Vagina (tissue), 2 donors: ENCODE data around the gene FAM50A. TPM values are rescaled to one million over a fixed set of nuclear protein-coding genes. Genes with fewer than 3 reads are reported as not detected.

Experiments used
- DNase-seq, 2 donors: peaks; one replicate each; pipeline ENCODE4 v3.0.0-alpha.2; 2017; ENCODE audit errors: extremely low spot score in 2 of 2
- H3K27ac ChIP-seq: fragments of 200-600 bp; sonication (generic); one replicate; pipeline ENCODE4 v1.5.1; 2019
- H3K27me3 ChIP-seq: fragments of 200-600 bp; sonication (generic); one replicate; pipeline ENCODE4 v1.5.1; 2019
- H3K36me3 ChIP-seq, 2 donors: fragments of 200-600 bp; sonication (generic); one replicate each; pipeline ENCODE4 v1.5.1; 2017 to 2019
- H3K4me1 ChIP-seq: fragments of 200-600 bp; sonication (generic); one replicate; pipeline ENCODE4 v1.5.1; 2019
- H3K4me3 ChIP-seq, 2 donors: fragments of 200-600 bp; sonication (generic); 1 replicate in 1 of 2; 2 replicates in 1 of 2; pipeline ENCODE4 v1.5.1; 2016 to 2019
- H3K9me3 ChIP-seq: fragments of 200-600 bp; sonication (generic); one replicate; pipeline ENCODE4 v1.5.1; 2019
- POLR2A ChIP-seq, 2 donors: fragments of 450-650 bp; IDR thresholded peaks; one replicate each; pipeline ENCODE4 v1.6.1; 2017; ENCODE audit warnings: antibody characterized with exemption in 2 of 2, mild to moderate bottlenecking in 2 of 2, moderate library complexity in 2 of 2
- POLR2AphosphoS5 ChIP-seq, 2 donors: sonication (generic); formaldehyde crosslinking; IDR thresholded peaks; one replicate each; pipeline ENCODE4 v1.9.0; 2017; ENCODE audit warnings: antibody characterized with exemption in 2 of 2, mild to moderate bottlenecking in 2 of 2, low read depth in 1 of 2; ENCODE audit not compliant: insufficient read depth in 1 of 2
- intact Hi-C: fragments of 100-400 bp; cut with DNase I; formaldehyde crosslinking; loops from one replicate; pipeline ENCODE4 v1.15.1; 2023
- total RNA-seq: library from RNA; depleted of rRNA; stranded (reverse); fragments of >200 nt; gene quantifications from one replicate; pipeline ENCODE4 v1.2.3, GENCODE V29; 2016
- TF ChIP-seq, protein P1 (sequence below), 3 experiments: fragments of 450-650 bp in 2 of 3; fragments of 200-600 bp in 1 of 3; sonication (generic) in 1 of 3; IDR thresholded peaks; one replicate each; pipeline ENCODE4 v1.5.1; 2017 to 2019; ENCODE audit warnings: antibody characterized with exemption in 3 of 3, mild to moderate bottlenecking in 2 of 3, moderate library complexity in 2 of 3

The FAM50A gene
- total RNA-seq, 1 donor from 2014 or later = 33.6 TPM

DNA sequence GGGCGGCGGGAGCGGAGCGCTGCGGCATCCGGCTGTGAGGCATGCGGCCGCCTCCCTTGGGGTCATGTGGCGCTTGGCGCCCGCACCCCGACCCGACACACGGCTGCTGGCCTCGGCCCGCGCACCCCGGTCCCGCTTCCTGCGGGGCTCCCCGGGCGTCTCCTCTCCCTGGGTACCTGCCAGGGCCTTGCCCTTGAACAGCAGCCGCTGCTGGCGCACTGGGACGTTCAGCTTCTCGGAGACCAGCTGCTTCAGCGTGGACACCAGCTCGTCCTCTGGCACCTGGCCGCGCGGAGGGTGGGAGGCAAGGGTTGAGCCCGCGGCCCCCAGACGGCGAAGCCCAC, 42.1 kb downstream of the FAM50A start:
- no peaks in the 10 kb centered on the region for H3K27me3 ChIP-seq
- no peaks in the 10 kb centered on the region for H3K9me3 ChIP-seq
- H3K4me1 ChIP-seq = peaks cover 29% of the 10 kb centered on the region
- intact Hi-C loops = no loop called here
- DNase-seq = no peak
- peaks cover 0 to 4% of the 10 kb centered on the region in 2 donors for H3K36me3 ChIP-seq
- peak overlapping the region; percentile 85 for H3K27ac ChIP-seq
- TF ChIP-seq, protein P1, sequence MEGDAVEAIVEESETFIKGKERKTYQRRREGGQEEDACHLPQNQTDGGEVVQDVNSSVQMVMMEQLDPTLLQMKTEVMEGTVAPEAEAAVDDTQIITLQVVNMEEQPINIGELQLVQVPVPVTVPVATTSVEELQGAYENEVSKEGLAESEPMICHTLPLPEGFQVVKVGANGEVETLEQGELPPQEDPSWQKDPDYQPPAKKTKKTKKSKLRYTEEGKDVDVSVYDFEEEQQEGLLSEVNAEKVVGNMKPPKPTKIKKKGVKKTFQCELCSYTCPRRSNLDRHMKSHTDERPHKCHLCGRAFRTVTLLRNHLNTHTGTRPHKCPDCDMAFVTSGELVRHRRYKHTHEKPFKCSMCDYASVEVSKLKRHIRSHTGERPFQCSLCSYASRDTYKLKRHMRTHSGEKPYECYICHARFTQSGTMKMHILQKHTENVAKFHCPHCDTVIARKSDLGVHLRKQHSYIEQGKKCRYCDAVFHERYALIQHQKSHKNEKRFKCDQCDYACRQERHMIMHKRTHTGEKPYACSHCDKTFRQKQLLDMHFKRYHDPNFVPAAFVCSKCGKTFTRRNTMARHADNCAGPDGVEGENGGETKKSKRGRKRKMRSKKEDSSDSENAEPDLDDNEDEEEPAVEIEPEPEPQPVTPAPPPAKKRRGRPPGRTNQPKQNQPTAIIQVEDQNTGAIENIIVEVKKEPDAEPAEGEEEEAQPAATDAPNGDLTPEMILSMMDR (IDR thresholded peaks at IDR 0.05) = no peak
- TF ChIP-seq POLR2A (IDR thresholded peaks at IDR 0.05) = no peak
- TF ChIP-seq POLR2AphosphoS5 (IDR thresholded peaks at IDR 0.05; ENCODE audit: insufficient read depth in 1 of 2, low read depth in 1 of 2) = no peak
- peak overlapping the region; percentile 52 to 67 for H3K4me3 ChIP-seq

DNA sequence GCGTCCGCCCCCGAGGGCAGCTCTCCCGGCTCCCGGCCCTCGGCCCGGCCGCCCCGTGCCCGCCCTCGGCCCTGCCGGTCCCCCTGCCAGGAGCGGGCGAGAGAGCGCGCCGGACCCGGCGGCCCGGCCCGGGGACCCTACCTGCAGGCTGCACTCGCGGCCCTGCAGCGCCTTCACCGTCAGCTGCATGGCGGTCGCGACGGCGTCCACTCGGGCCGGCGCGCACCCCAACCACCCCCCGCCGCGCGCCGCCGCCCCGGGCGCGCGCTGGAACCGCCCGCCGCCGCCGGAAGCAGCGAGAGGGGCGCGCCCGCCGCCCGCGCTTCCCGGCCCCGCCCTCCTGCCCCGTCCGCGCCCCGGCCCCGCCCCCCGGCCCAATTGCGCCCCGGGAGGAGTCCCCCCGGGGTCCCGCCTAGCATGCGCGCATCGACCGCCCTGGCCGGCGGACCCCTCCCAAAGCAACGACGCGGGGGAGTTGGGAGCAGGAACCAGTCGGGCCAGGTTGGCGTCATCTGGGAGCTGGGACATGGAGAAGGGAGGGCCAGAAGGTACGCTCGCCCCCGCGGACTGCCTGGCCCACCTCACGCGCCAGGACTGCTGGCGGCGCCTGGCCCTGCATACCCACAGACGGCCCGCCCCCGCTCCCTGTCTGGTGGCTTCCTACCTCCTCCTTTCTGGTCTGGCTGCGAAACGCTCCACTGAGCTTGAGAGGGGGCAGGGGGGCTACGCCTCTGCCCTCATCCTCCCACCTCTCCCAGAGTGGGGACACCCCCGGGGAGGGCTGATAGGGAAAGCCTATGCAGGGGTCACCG, 42.7 kb downstream of the FAM50A start, which contains the start of gene UBL4A:
Gene UBL4A (minus strand): TSS at position 220 of the 812 bp plus-strand sequence. CDS start 31 bp downstream, at position 189.
- no peak for DNase-seq
- Histone ChIP-seq H3K4me3 (peak within 1 kb of the TSS; percentile 52 to 67), H3K9me3 (no peaks in the 10 kb centered on the region), H3K27me3 (no peaks in the 10 kb centered on the region), H3K4me1 (peaks cover 29% of the 10 kb centered on the region), H3K27ac (peak within 1 kb of the TSS; percentile 85), H3K36me3 (peaks cover 0 to 4% of the 10 kb centered on the region in 2 donors)
- TF ChIP-seq, protein P1 (IDR thresholded peaks at IDR 0.05) = no peak
- peak in 1 of 2 donors; percentile 20 for TF ChIP-seq POLR2A (IDR thresholded peaks at IDR 0.05)
- TF ChIP-seq POLR2AphosphoS5 (IDR thresholded peaks at IDR 0.05; ENCODE audit: insufficient read depth in 1 of 2, low read depth in 1 of 2) = peak in 1 of 2 donors; percentile 51
- intact Hi-C loops = no loop called here

DNA sequence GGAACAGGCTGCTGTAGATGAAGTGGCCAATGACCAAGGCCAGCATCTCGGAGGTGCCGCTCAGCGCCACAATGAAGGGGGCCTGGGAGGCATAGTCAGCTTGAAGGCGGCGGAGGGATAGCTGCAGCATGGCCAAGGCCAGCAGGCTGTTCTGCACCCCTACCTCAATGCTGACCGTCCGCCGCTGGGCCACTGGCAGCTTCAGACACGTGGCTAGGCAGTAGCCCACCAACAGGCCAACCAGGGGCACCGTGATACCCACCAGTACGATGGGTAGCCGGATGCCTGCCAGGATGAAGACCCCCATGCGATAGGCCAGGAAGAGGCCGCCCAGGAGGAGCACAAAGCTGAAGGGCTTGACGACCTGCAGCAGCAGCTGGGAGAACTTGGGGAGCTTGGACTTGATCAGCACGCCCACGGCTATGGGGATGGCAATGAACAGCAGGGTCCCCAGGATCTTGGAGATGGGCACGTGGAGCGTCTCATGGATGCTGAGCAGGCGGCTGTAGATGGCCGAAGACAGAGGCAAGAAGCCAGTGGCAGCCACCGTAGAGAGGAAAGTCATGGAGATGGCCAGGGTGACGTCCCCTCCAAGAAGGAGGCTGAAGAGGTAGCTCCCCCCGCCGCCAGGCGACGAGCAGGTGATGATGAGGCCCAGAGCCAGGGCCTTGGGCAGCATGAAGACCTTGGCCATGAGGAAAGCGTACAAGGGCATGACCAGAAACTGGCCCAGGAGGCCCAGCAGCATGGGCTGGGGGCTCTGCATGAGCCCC, 43.8 kb downstream of the FAM50A start:
- peaks cover 29% of the 10 kb centered on the region for H3K4me1 ChIP-seq
- intact Hi-C loops = no loop called here

DNA sequence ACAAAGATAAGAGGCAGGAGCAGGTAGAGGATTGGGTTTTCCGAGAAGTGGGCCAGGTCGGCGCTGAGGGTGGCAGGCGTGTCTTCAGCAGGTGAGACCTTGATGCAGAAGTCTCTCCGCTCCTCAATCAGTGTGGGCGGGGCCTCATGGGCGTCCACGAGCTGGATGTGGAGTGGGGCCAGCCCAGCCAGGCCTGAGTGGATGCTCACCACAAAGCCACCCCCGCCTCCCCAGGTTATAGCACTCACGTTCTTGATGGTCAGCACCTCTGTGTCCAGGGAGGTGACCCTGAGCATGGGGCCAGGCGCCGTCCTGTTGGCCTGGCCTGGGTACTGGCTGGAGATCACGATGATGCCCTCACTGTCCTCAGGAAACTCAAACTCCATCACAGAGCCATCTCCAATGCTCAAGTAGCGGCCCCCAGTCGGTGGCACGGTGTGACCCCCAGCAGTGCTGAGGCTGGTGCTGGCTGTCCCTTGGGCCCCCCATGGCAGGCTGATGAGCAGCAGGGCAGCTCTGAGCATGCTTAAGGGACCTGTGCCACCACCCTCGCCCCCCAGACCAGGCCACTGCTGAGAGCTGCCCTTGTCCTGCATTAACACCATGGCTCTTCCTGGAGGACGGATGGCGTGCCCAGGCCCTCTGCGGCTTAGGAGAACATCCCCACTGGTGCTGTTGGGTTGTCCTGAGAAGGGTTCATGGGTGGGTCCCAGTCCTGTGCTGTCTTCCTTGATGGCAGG, 44.6 kb downstream of the FAM50A start:
- Histone ChIP-seq H3K27me3 (no peaks in the 10 kb centered on the region), H3K4me1 (peaks cover 29% of the 10 kb centered on the region), H3K9me3 (no peaks in the 10 kb centered on the region), H3K4me3 (no peak overlapping the region), H3K27ac (no peak overlapping the region), H3K36me3 (peaks cover 0 to 4% of the 10 kb centered on the region in 2 donors)
- TF ChIP-seq, protein P1 (IDR thresholded peaks at IDR 0.05) = no peak
- TF ChIP-seq POLR2A (IDR thresholded peaks at IDR 0.05) (no peak), POLR2AphosphoS5 (IDR thresholded peaks at IDR 0.05; ENCODE audit: insufficient read depth in 1 of 2, low read depth in 1 of 2) (no peak)
- DNase-seq = no peak
- intact Hi-C loops = no loop called here

More for the DNA sequence above, 43.8 kb downstream of the FAM50A start:
- peak overlapping the region; percentile 81 for H3K27ac ChIP-seq
- no peaks in the 10 kb centered on the region for H3K9me3 ChIP-seq
- no peaks in the 10 kb centered on the region for H3K27me3 ChIP-seq
- peaks cover 0 to 4% of the 10 kb centered on the region in 2 donors for H3K36me3 ChIP-seq
- TF ChIP-seq POLR2A (IDR thresholded peaks at IDR 0.05) (no peak), POLR2AphosphoS5 (IDR thresholded peaks at IDR 0.05; ENCODE audit: insufficient read depth in 1 of 2, low read depth in 1 of 2) (no peak)
- TF ChIP-seq, protein P1 (IDR thresholded peaks at IDR 0.05) = no peak
- H3K4me3 ChIP-seq = no peak overlapping the region
- no peak for DNase-seq
